K562 (cell line): Measurements from ENCODE around the gene ERVK3-1. TPM values are rescaled to one million over a fixed set of nuclear protein-coding genes. Genes with fewer than 3 reads are reported as not detected.

Experiments used
- ATAC-seq: fragments of 200-7000 bp; cut with Tn5 transposase; 3 replicates; pipeline ENCODE4 v1.9.1; 2020; ENCODE audit warnings: moderate library complexity
- BruUV-seq: library from RNA; stranded (reverse); fragments of 400-500 nt; replicated peaks from 2 replicates; lab custom pipeline; 2021; lab: Mats Ljungman, UMichigan
- CTCF ChIA-PET: fragments of 300-600 bp; formaldehyde crosslinking; extraction: SDS; loops from one replicate; lab custom pipeline; 2021; ENCODE audit warnings: low intra/inter-chr PET ratio; lab: Yijun Ruan, JAX
- POLR2A ChIA-PET: fragments of 300-600, 350-650 bp; sonication (Branson Sonifier 250); formaldehyde crosslinking; extraction: SDS; loops from one replicate; lab custom pipeline; 2021; ENCODE audit warnings: antibody characterized with exemption, inconsistent platforms; lab: Yijun Ruan, JAX
- DNase-seq, 4 experiments: peaks; one replicate each; pipeline versions ENCODE4 v3.0.0 to v3.0.0-alpha.2; 2011 to 2018; ENCODE audit warnings: low spot score in 3 of 4, mixed read lengths in 3 of 4; ENCODE audit errors: extremely low read depth in 1 of 4
- FAIRE-seq: peaks from 2 replicates; lab custom pipeline; 2011; peaks lifted over from hg19 to GRCh38; lab: Jason Lieb, UNC
- H2AFZ ChIP-seq: 2 replicates; pipeline ENCODE4 v1.6.0; 2011; ENCODE audit warnings: low read depth, low read length, control low read depth, inconsistent platforms
- H3K27ac ChIP-seq: fragments of 200-600 bp; 3 replicates; pipeline ENCODE4 v1.8.0; 2011; ENCODE audit warnings: low read depth, mild to moderate bottlenecking, control low read depth, inconsistent platforms, low read length, moderate library complexity, mixed read lengths; ENCODE audit errors: extremely low read depth
- H3K27me3 ChIP-seq, 2 experiments: fragments of 300-600 bp in 1 of 2; 2 replicates in 1 of 2; 3 replicates in 1 of 2; pipeline versions ENCODE4 v1.6.0 to v1.8.0; 2011; ENCODE audit warnings: inconsistent platforms in 2 of 2, low read length in 2 of 2, mild to moderate bottlenecking in 1 of 2, mixed read lengths in 1 of 2, moderate library complexity in 1 of 2; ENCODE audit not compliant: control insufficient read depth in 2 of 2, insufficient read depth in 2 of 2
- H3K36me3 ChIP-seq: fragments of 300-600 bp; 3 replicates; pipeline ENCODE4 v1.8.0; 2011; ENCODE audit warnings: mild to moderate bottlenecking, low read length, inconsistent platforms; ENCODE audit not compliant: control insufficient read depth, insufficient read depth
- H3K4me1 ChIP-seq, 2 experiments: fragments of 200-600 bp in 1 of 2; replicated peaks in 1 of 2; 2 replicates in 1 of 2; 3 replicates in 1 of 2; pipeline versions ENCODE4 v1.5.1 to v1.8.0; 2011; ENCODE audit warnings: inconsistent platforms in 2 of 2, low read length in 2 of 2, mild to moderate bottlenecking in 1 of 2, mixed read lengths in 1 of 2, moderate library complexity in 1 of 2; ENCODE audit not compliant: control insufficient read depth in 2 of 2, insufficient read depth in 2 of 2
- H3K4me2 ChIP-seq: 2 replicates; pipeline ENCODE4 v1.6.1; 2011; ENCODE audit warnings: low read length, control low read depth, inconsistent platforms, mixed read lengths; ENCODE audit not compliant: insufficient read depth
- H3K4me3 ChIP-seq: fragments of 200-600 bp; sonication (generic), shearing (Covaris generic); 2 replicates; pipeline ENCODE4 v1.5.1; 2016; ENCODE audit warnings: control low read depth, inconsistent platforms
- H3K79me2 ChIP-seq: fragments of 200-600 bp; 3 replicates; pipeline ENCODE4 v1.8.0; 2011; ENCODE audit warnings: low read length, inconsistent platforms; ENCODE audit not compliant: control insufficient read depth, insufficient read depth
- H3K9ac ChIP-seq, 2 experiments: 2 replicates each; pipeline versions ENCODE4 v1.6.0 to v1.6.1; 2011; ENCODE audit warnings: low read depth in 2 of 2, low read length in 2 of 2, control low read depth in 1 of 2, inconsistent platforms in 1 of 2, mild to moderate bottlenecking in 1 of 2, mixed read lengths in 1 of 2; ENCODE audit not compliant: insufficient read depth in 1 of 2
- H3K9me1 ChIP-seq: one replicate; pipeline ENCODE4 v1.6.0; 2011; ENCODE audit warnings: inconsistent platforms, mild to moderate bottlenecking, low read length, moderate library complexity; ENCODE audit not compliant: control insufficient read depth, insufficient read depth
- H3K9me3 ChIP-seq: replicated peaks from 2 replicates; pipeline ENCODE4 v1.5.1; 2011; ENCODE audit warnings: low read depth, low read length, inconsistent platforms; ENCODE audit not compliant: control insufficient read depth, insufficient read depth
- H4K20me1 ChIP-seq: replicated peaks from 2 replicates; pipeline ENCODE4 v1.6.1; 2011; ENCODE audit warnings: low read length, inconsistent platforms, mixed read lengths; ENCODE audit not compliant: control insufficient read depth, insufficient read depth
- CBFA2T2 ChIP-seq: fragments of 450-650 bp; conservative IDR thresholded peaks from 2 replicates; pipeline ENCODE4 v1.6.1; 2017; ENCODE audit warnings: mild to moderate bottlenecking
- CHCHD3 ChIP-seq: fragments of 250-450 bp; sonication (Bioruptor Pico); IDR thresholded peaks from 2 replicates; pipeline ENCODE4 v2.1.2; 2022; ENCODE audit warnings: mild to moderate bottlenecking
- GATAD2A ChIP-seq: fragments of 450-650 bp; IDR thresholded peaks from 2 replicates; pipeline ENCODE4 v1.6.1; 2017
- MCM3 ChIP-seq: fragments of 450-650 bp; IDR thresholded peaks from 2 replicates; pipeline ENCODE4 v1.6.1; 2016
- MTA2 ChIP-seq: fragments of 450-650 bp; IDR thresholded peaks from 2 replicates; pipeline ENCODE4 v1.6.1; 2016; ENCODE audit warnings: low read depth
- NBN ChIP-seq: fragments of 450-650 bp; IDR thresholded peaks from 2 replicates; pipeline ENCODE4 v1.6.1; 2016; ENCODE audit warnings: low read depth, mild to moderate bottlenecking
- NCOA1 ChIP-seq: fragments of 450-650 bp; IDR thresholded peaks from 2 replicates; pipeline ENCODE4 v1.6.1; 2016; ENCODE audit warnings: low read depth
- NCOA4 ChIP-seq: fragments of 450-650 bp; IDR thresholded peaks from 2 replicates; pipeline ENCODE4 v1.6.1; 2018; ENCODE audit warnings: mild to moderate bottlenecking; ENCODE audit not compliant: partially characterized antibody
- PYGO2 ChIP-seq: fragments of 450-650 bp; IDR thresholded peaks from 2 replicates; pipeline ENCODE4 v1.6.1; 2016; ENCODE audit warnings: mild to moderate bottlenecking, missing genetic modification characterization, moderate library complexity, missing compliant biosample characterization
- ZNF253 ChIP-seq: fragments of 250-450 bp; sonication (Bioruptor Pico); conservative IDR thresholded peaks from 2 replicates; pipeline ENCODE4 v1.6.1; 2021; ENCODE audit warnings: mild to moderate bottlenecking
- ZNF408 ChIP-seq: fragments of 250-450 bp; sonication (Bioruptor Pico); IDR thresholded peaks from 2 replicates; pipeline ENCODE4 v1.4.0; 2020; ENCODE audit warnings: low read depth, mild to moderate bottlenecking, moderate library complexity
- ZNF41 ChIP-seq: fragments of 250-450 bp; sonication (Bioruptor Pico); conservative IDR thresholded peaks from 2 replicates; pipeline ENCODE4 v1.4.0; 2020; ENCODE audit warnings: mild to moderate bottlenecking
- ZNF584 ChIP-seq: fragments of 200-800 bp; sonication (Bioruptor generic); IDR thresholded peaks from 2 replicates; pipeline ENCODE4 v1.6.1; 2016; ENCODE audit warnings: low read depth, mild to moderate bottlenecking, missing genetic modification characterization, missing compliant biosample characterization
- WGBS: fragments of 100-300 bp; shearing (Covaris generic); methylation state at CpG from one replicate; pipeline ENCODE4 v1.1.6; 2016; ENCODE audit warnings: low coverage, mixed read lengths; ENCODE audit not compliant: insufficient coverage; ENCODE audit errors: missing lambda C conversion rate; 5-methylcytosine and 5-hydroxymethylcytosine counted together
- in situ Hi-C: fragments of 300-500 bp; cut with MboI; formaldehyde crosslinking; loops from 4 replicates; pipeline ENCODE4 v1.15.0; 2018; ENCODE audit warnings: inconsistent platforms, mixed read lengths
- intact Hi-C: fragments of 100-400 bp; cut with micrococcal nuclease; formaldehyde crosslinking; loops from 2 replicates; pipeline ENCODE4 v1.14.2; 2022
- polyA plus RNA-seq, 8 experiments: library from polyadenylated mRNA; depleted of rRNA in 4 of 8; stranded (reverse) in 5 of 8; unstranded in 3 of 8; fragments of >200 nt; fragmentation: Nextera tagmentation in 2 of 8; fragmentation: Illumina TruSeq in 1 of 8; extraction: Ambion mirVana in 2 of 8; extraction: Trizol in 1 of 8; gene quantifications; 2 replicates each; pipeline versions ENCODE4 v1.2.1 to v1.2.3, GENCODE V29; 2011 to 2014; ENCODE audit warnings: inconsistent platforms in 1 of 8, missing spikeins in 1 of 8
- total RNA-seq, 7 experiments: library from RNA; depleted of rRNA in 6 of 7; stranded (reverse); fragments of >200 nt in 6 of 7; fragmentation: Illumina TruSeq in 2 of 7; extraction: Trizol in 2 of 7; gene quantifications; 2 replicates each; pipeline versions ENCODE4 v1.2.1 to v1.2.3, GENCODE V29; 2011 to 2021; ENCODE audit warnings: low replicate concordance in 1 of 7
- TF ChIP-seq, protein P1 (sequence below), 2 experiments: fragments of 450-650 bp in 1 of 2; sonication (generic) in 1 of 2; formaldehyde crosslinking; conservative IDR thresholded peaks; 2 replicates each; pipeline versions ENCODE4 v1.4.0 to v1.8.1; 2020 to 2022; ENCODE audit warnings: mild to moderate bottlenecking in 1 of 2, missing genetic modification reagents in 1 of 2
- TF ChIP-seq, protein P2 (sequence below): sonication (generic); formaldehyde crosslinking; IDR thresholded peaks from 2 replicates; pipeline ENCODE4 v1.8.0; 2022; ENCODE audit warnings: missing genetic modification reagents, mild to moderate bottlenecking, moderate library complexity, borderline replicate concordance
- TF ChIP-seq, protein P3 (sequence below): sonication (generic); formaldehyde crosslinking; IDR thresholded peaks from 2 replicates; pipeline ENCODE4 v1.8.0; 2022; ENCODE audit warnings: missing genetic modification reagents, mild to moderate bottlenecking, borderline replicate concordance
- TF ChIP-seq, protein P4 (sequence below): fragments of 150-350 bp; conservative IDR thresholded peaks from 2 replicates; pipeline ENCODE4 v1.6.1; 2014; ENCODE audit warnings: low read length

ERVK3-1 gene
- total and polyA plus RNA-seq, 9 of the 15 experiments (the other 6 are each of a cell fraction or from before 2014, with no cell fraction given) = 87.6 to 299 (median 119) TPM

DNA sequence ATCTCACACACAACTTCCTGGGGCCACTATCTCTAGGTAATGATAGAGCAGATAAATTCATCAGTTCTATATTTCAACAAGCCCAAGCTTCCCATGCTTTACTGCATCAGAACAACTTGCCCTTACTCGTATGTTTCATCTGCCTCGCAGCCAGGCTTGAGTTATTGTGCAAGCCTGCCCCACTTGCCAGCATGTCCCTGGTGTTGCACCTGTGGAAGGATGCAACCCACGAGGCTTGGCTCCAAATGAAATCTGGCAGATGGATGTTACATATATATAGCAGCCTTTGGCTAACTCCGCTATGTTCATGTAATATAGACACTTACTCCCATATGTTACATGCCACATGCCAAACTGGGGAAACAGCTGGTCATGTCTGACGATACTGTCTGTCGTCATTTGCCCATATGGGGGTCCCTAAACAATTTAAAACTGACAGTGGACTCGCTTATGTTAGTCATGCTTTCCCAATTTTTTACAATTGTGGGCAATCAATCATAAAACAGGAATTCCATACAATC lies 6.2 kb downstream of the ERVK3-1 start:
- no peak overlapping the region for H3K4me2 ChIP-seq
- peaks cover 23% of the 10 kb centered on the region for H3K79me2 ChIP-seq
- CTCF ChIA-PET = no interaction called here
- no TSS peak for BruUV-seq
- 0 out of 5 replicates have a peak, but pooled peaks cover 0 to under 1% of the 10 kb centered on the region in 2 experiments for H3K4me1 ChIP-seq
- in situ Hi-C loops (no loop called here), intact Hi-C loops (no loop called here)
- H3K27me3 ChIP-seq = no peaks in the 10 kb centered on the region
- no peak for DNase-seq
- POLR2A ChIA-PET = no interaction called here
- no peaks in the 10 kb centered on the region for H3K9me1 ChIP-seq
- H2AFZ ChIP-seq = no peak overlapping the region
- no peak overlapping the region for H3K27ac ChIP-seq
- H3K9me3 ChIP-seq = peaks cover 8% of the 10 kb centered on the region
- no peak for ATAC-seq
- peaks cover 81% of the 10 kb centered on the region for H3K36me3 ChIP-seq
- H4K20me1 ChIP-seq = no peaks in the 10 kb centered on the region
- no peak overlapping the region for H3K9ac ChIP-seq
- 94% methylated on average over 7 of the region's 7 CpGs for WGBS
- no peak overlapping the region for H3K4me3 ChIP-seq
- TF ChIP-seq ZNF41 (CRISPR knock-in tag) (no peak), ZNF584 (CRISPR knock-in tag) (no peak), ZNF253 (CRISPR knock-in tag) (no peak), CHCHD3 (CRISPR knock-in tag) (no peak), MCM3 (no peak), CBFA2T2 (no peak), NCOA1 (no peak), ZNF408 (no peak), GATAD2A (no peak), PYGO2 (tag) (no peak), MTA2 (no peak), NCOA4 (no peak), NBN (no peak)
- TF ChIP-seq, protein P1, sequence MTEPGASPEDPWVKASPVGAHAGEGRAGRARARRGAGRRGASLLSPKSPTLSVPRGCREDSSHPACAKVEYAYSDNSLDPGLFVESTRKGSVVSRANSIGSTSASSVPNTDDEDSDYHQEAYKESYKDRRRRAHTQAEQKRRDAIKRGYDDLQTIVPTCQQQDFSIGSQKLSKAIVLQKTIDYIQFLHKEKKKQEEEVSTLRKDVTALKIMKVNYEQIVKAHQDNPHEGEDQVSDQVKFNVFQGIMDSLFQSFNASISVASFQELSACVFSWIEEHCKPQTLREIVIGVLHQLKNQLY (CRISPR knock-in tag; conservative IDR thresholded peaks at IDR 0.05) = no peak
- TF ChIP-seq, protein P2, sequence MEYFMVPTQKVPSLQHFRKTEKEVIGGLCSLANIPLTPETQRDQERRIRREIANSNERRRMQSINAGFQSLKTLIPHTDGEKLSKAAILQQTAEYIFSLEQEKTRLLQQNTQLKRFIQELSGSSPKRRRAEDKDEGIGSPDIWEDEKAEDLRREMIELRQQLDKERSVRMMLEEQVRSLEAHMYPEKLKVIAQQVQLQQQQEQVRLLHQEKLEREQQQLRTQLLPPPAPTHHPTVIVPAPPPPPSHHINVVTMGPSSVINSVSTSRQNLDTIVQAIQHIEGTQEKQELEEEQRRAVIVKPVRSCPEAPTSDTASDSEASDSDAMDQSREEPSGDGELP (CRISPR knock-in tag) = no peak
- TF ChIP-seq, protein P3, sequence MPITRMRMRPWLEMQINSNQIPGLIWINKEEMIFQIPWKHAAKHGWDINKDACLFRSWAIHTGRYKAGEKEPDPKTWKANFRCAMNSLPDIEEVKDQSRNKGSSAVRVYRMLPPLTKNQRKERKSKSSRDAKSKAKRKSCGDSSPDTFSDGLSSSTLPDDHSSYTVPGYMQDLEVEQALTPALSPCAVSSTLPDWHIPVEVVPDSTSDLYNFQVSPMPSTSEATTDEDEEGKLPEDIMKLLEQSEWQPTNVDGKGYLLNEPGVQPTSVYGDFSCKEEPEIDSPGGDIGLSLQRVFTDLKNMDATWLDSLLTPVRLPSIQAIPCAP (CRISPR knock-in tag) = no peak
- TF ChIP-seq, protein P4, sequence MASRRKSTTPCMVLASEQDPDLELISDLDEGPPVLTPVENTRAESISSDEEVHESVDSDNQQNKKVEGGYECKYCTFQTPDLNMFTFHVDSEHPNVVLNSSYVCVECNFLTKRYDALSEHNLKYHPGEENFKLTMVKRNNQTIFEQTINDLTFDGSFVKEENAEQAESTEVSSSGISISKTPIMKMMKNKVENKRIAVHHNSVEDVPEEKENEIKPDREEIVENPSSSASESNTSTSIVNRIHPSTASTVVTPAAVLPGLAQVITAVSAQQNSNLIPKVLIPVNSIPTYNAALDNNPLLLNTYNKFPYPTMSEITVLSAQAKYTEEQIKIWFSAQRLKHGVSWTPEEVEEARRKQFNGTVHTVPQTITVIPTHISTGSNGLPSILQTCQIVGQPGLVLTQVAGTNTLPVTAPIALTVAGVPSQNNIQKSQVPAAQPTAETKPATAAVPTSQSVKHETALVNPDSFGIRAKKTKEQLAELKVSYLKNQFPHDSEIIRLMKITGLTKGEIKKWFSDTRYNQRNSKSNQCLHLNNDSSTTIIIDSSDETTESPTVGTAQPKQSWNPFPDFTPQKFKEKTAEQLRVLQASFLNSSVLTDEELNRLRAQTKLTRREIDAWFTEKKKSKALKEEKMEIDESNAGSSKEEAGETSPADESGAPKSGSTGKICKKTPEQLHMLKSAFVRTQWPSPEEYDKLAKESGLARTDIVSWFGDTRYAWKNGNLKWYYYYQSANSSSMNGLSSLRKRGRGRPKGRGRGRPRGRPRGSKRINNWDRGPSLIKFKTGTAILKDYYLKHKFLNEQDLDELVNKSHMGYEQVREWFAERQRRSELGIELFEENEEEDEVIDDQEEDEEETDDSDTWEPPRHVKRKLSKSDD = no peak
- no peak for FAIRE-seq
